K562 (cell line): ENCODE measurements around the gene ACBD5. TPM values are rescaled to one million over a fixed set of nuclear protein-coding genes. Genes with fewer than 3 reads are reported as not detected.

Source experiments
- DACH1 ChIP-seq: fragments of 450-650 bp; IDR thresholded peaks from 2 replicates; pipeline ENCODE4 v1.6.1; 2018; ENCODE audit not compliant: partially characterized antibody
- HDAC8 ChIP-seq: fragments of 450-650 bp; IDR thresholded peaks from 2 replicates; pipeline ENCODE4 v1.6.1; 2016; ENCODE audit warnings: mild to moderate bottlenecking, missing genetic modification characterization, moderate library complexity, missing compliant biosample characterization
- NFIC ChIP-seq: fragments of 450-650 bp; IDR thresholded peaks from 2 replicates; pipeline ENCODE4 v1.6.1; 2017; ENCODE audit warnings: mild to moderate bottlenecking, inconsistent platforms
- POLR2G ChIP-seq: fragments of 200-400 bp; formaldehyde crosslinking; IDR thresholded peaks from 2 replicates; pipeline ENCODE4 v1.6.1; 2017; ENCODE audit warnings: low read depth, mild to moderate bottlenecking, antibody characterized with exemption, low read length, moderate library complexity
- SMAD2 ChIP-seq: fragments of 150-350 bp; IDR thresholded peaks from 2 replicates; pipeline ENCODE4 v1.6.1; 2014; ENCODE audit warnings: low read depth, mild to moderate bottlenecking, low read length
- STAT5B ChIP-seq: fragments of 250-450 bp; sonication (Bioruptor Pico); IDR thresholded peaks from 2 replicates; pipeline ENCODE4 v1.8.0; 2021; ENCODE audit warnings: mild to moderate bottlenecking, inconsistent platforms
- TAF7 ChIP-seq: fragments of 450-650 bp; IDR thresholded peaks from 2 replicates; pipeline ENCODE4 v1.6.1; 2016; ENCODE audit warnings: missing genetic modification characterization, missing compliant biosample characterization
- ZNF146 ChIP-seq: IDR thresholded peaks from one replicate; pipeline ENCODE4 v1.6.1; 2018; ENCODE audit warnings: missing compliant biosample characterization; ENCODE audit not compliant: unreplicated experiment
- ZNF212 ChIP-seq: fragments of 450-650 bp; formaldehyde crosslinking; IDR thresholded peaks from 2 replicates; pipeline ENCODE4 v1.4.0; 2020; ENCODE audit warnings: mild to moderate bottlenecking
- ZNF263 ChIP-seq: sonication (generic); formaldehyde crosslinking; IDR thresholded peaks from 2 replicates; pipeline ENCODE4 v1.8.0; 2022; ENCODE audit warnings: mild to moderate bottlenecking, missing genetic modification reagents, borderline replicate concordance
- ZNF436 ChIP-seq: fragments of 250-450, 450-650 bp; sonication (Bioruptor Pico); formaldehyde crosslinking; IDR thresholded peaks from 2 replicates; pipeline ENCODE4 v1.7.0; 2020; ENCODE audit warnings: mild to moderate bottlenecking
- polyA plus RNA-seq, 8 experiments: library from polyadenylated mRNA; depleted of rRNA in 4 of 8; stranded (reverse) in 5 of 8; unstranded in 3 of 8; fragments of >200 nt; fragmentation: Nextera tagmentation in 2 of 8; fragmentation: Illumina TruSeq in 1 of 8; extraction: Ambion mirVana in 2 of 8; extraction: Trizol in 1 of 8; gene quantifications; 2 replicates each; pipeline versions ENCODE4 v1.2.1 to v1.2.3, GENCODE V29; 2011 to 2014; ENCODE audit warnings: inconsistent platforms in 1 of 8, missing spikeins in 1 of 8
- total RNA-seq, 7 experiments: library from RNA; depleted of rRNA in 6 of 7; stranded (reverse); fragments of >200 nt in 6 of 7; fragmentation: Illumina TruSeq in 2 of 7; extraction: Trizol in 2 of 7; gene quantifications; 2 replicates each; pipeline versions ENCODE4 v1.2.1 to v1.2.3, GENCODE V29; 2011 to 2021; ENCODE audit warnings: low replicate concordance in 1 of 7
- TF ChIP-seq, protein P1 (sequence below): sonication (generic); formaldehyde crosslinking; IDR thresholded peaks from 2 replicates; pipeline ENCODE4 v1.8.0; 2022; ENCODE audit warnings: missing genetic modification reagents, mild to moderate bottlenecking, moderate library complexity, borderline replicate concordance
- TF ChIP-seq, protein P2 (sequence below): fragments of 250-450 bp; sonication (Bioruptor Pico); IDR thresholded peaks from 2 replicates; pipeline ENCODE4 v1.5.0; 2022; ENCODE audit warnings: mild to moderate bottlenecking
- TF ChIP-seq, protein P3 (sequence below): fragments of 450-650 bp; IDR thresholded peaks from 2 replicates; pipeline ENCODE4 v1.6.1; 2017; ENCODE audit warnings: mild to moderate bottlenecking, moderate library complexity
- TF ChIP-seq, protein P4 (sequence below): fragments of 450-650 bp; formaldehyde crosslinking; IDR thresholded peaks from 2 replicates; pipeline ENCODE4 v1.4.0; 2020; ENCODE audit warnings: mild to moderate bottlenecking, mixed read lengths
- TF ChIP-seq, protein P5 (sequence below): sonication (generic); formaldehyde crosslinking; IDR thresholded peaks from 2 replicates; pipeline ENCODE4 v1.8.0; 2022; ENCODE audit warnings: mild to moderate bottlenecking, missing genetic modification reagents
- TF ChIP-seq, protein P6 (sequence below): sonication (generic); formaldehyde crosslinking; IDR thresholded peaks from 2 replicates; pipeline ENCODE4 v1.8.0; 2022; ENCODE audit warnings: missing genetic modification reagents, mild to moderate bottlenecking, borderline replicate concordance

ACBD5 gene
- total and polyA plus RNA-seq, 9 of the 15 experiments (the other 6 are each of a cell fraction or from before 2014, with no cell fraction given), result 1.5 to 10.3 (median 7.8) TPM

DNA sequence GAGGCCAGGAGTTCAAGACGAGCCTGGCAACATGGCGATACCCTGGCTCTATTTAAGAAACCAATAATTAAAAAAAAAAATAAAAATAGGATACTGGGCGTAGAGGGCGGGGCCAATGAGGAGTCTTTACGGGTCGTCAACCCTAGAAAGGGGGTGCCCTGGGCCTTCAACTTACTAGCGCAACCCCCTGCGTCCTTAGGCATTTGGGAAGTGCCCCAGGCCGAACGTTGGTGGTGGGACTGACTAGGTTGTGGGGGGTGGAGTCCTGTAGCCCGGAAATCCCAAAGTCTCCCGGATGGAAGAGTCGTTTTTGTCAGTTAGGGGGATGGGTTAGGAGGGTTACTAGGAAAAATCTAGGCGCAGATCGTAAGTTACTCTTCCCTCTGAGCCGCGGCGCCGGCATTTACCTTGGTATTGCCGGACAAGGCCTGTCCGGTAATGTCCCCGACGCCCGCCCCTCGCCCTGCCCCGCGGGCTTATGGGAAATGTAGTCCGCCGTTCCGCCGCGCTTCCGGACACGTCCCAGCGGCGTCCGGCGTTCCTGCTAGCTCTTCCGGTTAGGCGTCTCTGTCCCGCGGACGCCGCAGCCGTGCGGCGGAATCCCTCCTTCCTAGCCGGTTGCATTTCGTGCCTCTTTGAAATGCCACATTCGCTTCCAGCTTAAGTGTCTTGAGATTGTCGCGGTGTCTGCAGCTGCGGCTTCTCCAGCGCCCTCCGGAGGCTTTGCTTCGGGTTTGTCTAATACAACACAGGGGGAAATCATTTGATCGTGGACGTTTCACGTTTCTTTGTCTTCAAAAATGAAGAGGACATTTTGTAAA, 1.3 kb upstream of the ACBD5 start (continued):
- TF ChIP-seq, protein P1, sequence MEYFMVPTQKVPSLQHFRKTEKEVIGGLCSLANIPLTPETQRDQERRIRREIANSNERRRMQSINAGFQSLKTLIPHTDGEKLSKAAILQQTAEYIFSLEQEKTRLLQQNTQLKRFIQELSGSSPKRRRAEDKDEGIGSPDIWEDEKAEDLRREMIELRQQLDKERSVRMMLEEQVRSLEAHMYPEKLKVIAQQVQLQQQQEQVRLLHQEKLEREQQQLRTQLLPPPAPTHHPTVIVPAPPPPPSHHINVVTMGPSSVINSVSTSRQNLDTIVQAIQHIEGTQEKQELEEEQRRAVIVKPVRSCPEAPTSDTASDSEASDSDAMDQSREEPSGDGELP (CRISPR knock-in tag), result peak; percentile 82
- TF ChIP-seq, protein P2, sequence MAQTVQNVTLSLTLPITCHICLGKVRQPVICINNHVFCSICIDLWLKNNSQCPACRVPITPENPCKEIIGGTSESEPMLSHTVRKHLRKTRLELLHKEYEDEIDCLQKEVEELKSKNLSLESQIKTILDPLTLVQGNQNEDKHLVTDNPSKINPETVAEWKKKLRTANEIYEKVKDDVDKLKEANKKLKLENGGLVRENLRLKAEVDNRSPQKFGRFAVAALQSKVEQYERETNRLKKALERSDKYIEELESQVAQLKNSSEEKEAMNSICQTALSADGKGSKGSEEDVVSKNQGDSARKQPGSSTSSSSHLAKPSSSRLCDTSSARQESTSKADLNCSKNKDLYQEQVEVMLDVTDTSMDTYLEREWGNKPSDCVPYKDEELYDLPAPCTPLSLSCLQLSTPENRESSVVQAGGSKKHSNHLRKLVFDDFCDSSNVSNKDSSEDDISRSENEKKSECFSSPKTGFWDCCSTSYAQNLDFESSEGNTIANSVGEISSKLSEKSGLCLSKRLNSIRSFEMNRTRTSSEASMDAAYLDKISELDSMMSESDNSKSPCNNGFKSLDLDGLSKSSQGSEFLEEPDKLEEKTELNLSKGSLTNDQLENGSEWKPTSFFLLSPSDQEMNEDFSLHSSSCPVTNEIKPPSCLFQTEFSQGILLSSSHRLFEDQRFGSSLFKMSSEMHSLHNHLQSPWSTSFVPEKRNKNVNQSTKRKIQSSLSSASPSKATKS (CRISPR knock-in tag), result no peak
- TF ChIP-seq, protein P3, sequence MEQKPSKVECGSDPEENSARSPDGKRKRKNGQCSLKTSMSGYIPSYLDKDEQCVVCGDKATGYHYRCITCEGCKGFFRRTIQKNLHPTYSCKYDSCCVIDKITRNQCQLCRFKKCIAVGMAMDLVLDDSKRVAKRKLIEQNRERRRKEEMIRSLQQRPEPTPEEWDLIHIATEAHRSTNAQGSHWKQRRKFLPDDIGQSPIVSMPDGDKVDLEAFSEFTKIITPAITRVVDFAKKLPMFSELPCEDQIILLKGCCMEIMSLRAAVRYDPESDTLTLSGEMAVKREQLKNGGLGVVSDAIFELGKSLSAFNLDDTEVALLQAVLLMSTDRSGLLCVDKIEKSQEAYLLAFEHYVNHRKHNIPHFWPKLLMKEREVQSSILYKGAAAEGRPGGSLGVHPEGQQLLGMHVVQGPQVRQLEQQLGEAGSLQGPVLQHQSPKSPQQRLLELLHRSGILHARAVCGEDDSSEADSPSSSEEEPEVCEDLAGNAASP, result no peak
- no peak for TF ChIP-seq HDAC8
- peak; percentile 90 for TF ChIP-seq POLR2G
- TF ChIP-seq, protein P4, sequence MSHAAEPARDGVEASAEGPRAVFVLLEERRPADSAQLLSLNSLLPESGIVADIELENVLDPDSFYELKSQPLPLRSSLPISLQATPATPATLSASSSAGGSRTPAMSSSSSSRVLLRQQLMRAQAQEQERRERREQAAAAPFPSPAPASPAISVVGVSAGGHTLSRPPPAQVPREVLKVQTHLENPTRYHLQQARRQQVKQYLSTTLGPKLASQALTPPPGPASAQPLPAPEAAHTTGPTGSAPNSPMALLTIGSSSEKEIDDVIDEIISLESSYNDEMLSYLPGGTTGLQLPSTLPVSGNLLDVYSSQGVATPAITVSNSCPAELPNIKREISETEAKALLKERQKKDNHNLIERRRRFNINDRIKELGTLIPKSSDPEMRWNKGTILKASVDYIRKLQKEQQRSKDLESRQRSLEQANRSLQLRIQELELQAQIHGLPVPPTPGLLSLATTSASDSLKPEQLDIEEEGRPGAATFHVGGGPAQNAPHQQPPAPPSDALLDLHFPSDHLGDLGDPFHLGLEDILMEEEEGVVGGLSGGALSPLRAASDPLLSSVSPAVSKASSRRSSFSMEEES (CRISPR knock-in tag), result no peak
- no peak for TF ChIP-seq ZNF436 (CRISPR knock-in tag)
- no peak for TF ChIP-seq ZNF146 (CRISPR knock-in tag)
- TF ChIP-seq, protein P5, sequence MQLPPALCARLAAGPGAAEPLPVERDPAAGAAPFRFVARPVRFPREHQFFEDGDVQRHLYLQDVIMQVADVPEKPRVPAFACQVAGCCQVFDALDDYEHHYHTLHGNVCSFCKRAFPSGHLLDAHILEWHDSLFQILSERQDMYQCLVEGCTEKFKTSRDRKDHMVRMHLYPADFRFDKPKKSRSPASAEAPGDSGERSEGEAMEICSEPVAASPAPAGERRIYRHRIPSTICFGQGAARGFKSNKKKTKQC (CRISPR knock-in tag), result no peak
- TF ChIP-seq NFIC, result peak; percentile 11; the same call in 1 of the 2 replicates
- TF ChIP-seq ZNF212 (CRISPR knock-in tag), result no peak
- TF ChIP-seq TAF7 (tag), result peak; percentile 27
- TF ChIP-seq ZNF263 (CRISPR knock-in tag), result no peak
- TF ChIP-seq, protein P6, sequence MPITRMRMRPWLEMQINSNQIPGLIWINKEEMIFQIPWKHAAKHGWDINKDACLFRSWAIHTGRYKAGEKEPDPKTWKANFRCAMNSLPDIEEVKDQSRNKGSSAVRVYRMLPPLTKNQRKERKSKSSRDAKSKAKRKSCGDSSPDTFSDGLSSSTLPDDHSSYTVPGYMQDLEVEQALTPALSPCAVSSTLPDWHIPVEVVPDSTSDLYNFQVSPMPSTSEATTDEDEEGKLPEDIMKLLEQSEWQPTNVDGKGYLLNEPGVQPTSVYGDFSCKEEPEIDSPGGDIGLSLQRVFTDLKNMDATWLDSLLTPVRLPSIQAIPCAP (CRISPR knock-in tag), result no peak
- no peak for TF ChIP-seq SMAD2
- no peak for TF ChIP-seq DACH1
- no peak for TF ChIP-seq STAT5B (CRISPR knock-in tag)
